SK-N-SH (cell line): Measurements from ENCODE around the gene DVL2.
A peak's percentile ranks its signal among the peaks of the same experiment; 100 is the strongest.

Experiments
- CTCF ChIP-seq: fragments of 200-600 bp; sonication (generic); IDR thresholded peaks from 2 replicates; pipeline ENCODE4 v1.6.1; 2017; ENCODE audit warnings: antibody characterized with exemption, mild to moderate bottlenecking, moderate library complexity
- EP300 ChIP-seq, 2 experiments: IDR thresholded peaks; 2 replicates each; pipeline versions ENCODE4 v1.4.0 to v1.6.1; 2012; ENCODE audit warnings: borderline replicate concordance in 1 of 2, low read depth in 1 of 2, low read length in 1 of 2
- JUND ChIP-seq: IDR thresholded peaks from 2 replicates; pipeline ENCODE4 v1.4.0; 2012
- POLR2AphosphoS5 ChIP-seq: IDR thresholded peaks from 2 replicates; pipeline ENCODE4 v1.6.1; 2012; ENCODE audit warnings: low read depth, low read length
- RAD21 ChIP-seq: IDR thresholded peaks from 2 replicates; pipeline ENCODE4 v1.6.1; 2012; ENCODE audit warnings: mild to moderate bottlenecking, low read length
- RCOR1 ChIP-seq: fragments of 150-350 bp; IDR thresholded peaks from 2 replicates; pipeline ENCODE4 v1.6.1; 2017; ENCODE audit warnings: antibody characterized with exemption, low read length
- REST ChIP-seq: IDR thresholded peaks from 2 replicates; pipeline ENCODE4 v1.6.1; 2012; ENCODE audit warnings: mild to moderate bottlenecking, low read depth, low read length, moderate library complexity
- RFX5 ChIP-seq: IDR thresholded peaks from 2 replicates; pipeline ENCODE4 v1.6.1; 2012; ENCODE audit warnings: mild to moderate bottlenecking, improper control_type of control experiment, low read length
- SMC3 ChIP-seq: IDR thresholded peaks from 2 replicates; pipeline ENCODE4 v1.6.1; 2012; ENCODE audit warnings: low read depth, low read length, improper control_type of control experiment
- TAF1 ChIP-seq: IDR thresholded peaks from 2 replicates; pipeline ENCODE4 v1.6.1; 2012; ENCODE audit warnings: low read depth, mild to moderate bottlenecking, low read length, moderate library complexity, borderline replicate concordance
- TCF12 ChIP-seq: IDR thresholded peaks from 2 replicates; pipeline ENCODE4 v1.4.0; 2012
- USF2 ChIP-seq: fragments of 150-350 bp; IDR thresholded peaks from 2 replicates; pipeline ENCODE4 v1.6.1; 2017; ENCODE audit warnings: antibody characterized with exemption, low read length, low read depth, borderline replicate concordance
- YY1 ChIP-seq: IDR thresholded peaks from 2 replicates; pipeline ENCODE4 v1.4.0; 2012; ENCODE audit warnings: low read depth, mild to moderate bottlenecking
- ZBTB33 ChIP-seq: IDR thresholded peaks from 2 replicates; pipeline ENCODE4 v1.4.0; 2012; ENCODE audit warnings: low read depth, borderline replicate concordance

- TF ChIP-seq RCOR1 (no peak), CTCF (no peak), POLR2AphosphoS5 (no peak; the same call in none of the 2 replicates), RAD21 (no peak), EP300 (IDR thresholded peaks at IDR 0.05; ENCODE audit: borderline replicate concordance in 1 of 2, low read depth in 1 of 2, low read length in 1 of 2) (no peak; a peak in 1 of 4 replicates), YY1 (no peak), USF2 (no peak), TAF1 (peak; percentile 25), RFX5 (no peak), JUND (no peak), SMC3 (no peak), TCF12 (no peak), ZBTB33 (no peak), REST (no peak)
Observed at GRCh38 chr17:7241783-7242716, 7.7 kb upstream of the DVL2 start, which contains the start of gene GABARAP.
